Measurements from ENCODE around the gene NGEF. TPM values are rescaled to one million over a fixed set of nuclear protein-coding genes. Genes with fewer than 3 reads are reported as not detected.

Gene NGEF
- total RNA-seq, 4 donors from 2014 or later: 4.0 to 16.5 (median 6.2) TPM

DNA sequence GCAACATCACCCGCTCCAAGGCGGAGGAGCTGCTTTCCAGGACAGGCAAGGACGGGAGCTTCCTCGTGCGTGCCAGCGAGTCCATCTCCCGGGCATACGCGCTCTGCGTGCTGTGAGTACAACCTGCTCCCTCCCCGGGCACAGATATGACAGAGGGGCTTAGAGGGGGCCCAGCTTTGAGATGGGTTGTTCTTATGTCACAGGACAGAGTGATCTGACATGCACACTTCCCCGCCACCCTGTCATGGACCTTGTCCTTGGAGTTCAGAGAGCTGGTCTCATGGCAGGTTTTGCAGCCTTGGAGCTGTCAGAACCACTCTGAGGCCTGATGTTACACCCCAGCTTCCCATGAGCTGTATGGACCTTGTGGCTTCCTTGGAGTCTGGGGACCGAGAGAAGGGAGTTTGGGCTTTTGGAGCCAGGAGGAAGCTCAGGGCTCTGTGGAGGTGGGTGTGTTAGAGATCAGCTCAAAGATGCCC lies 47.5 kb upstream of the NGEF start:
- no peak for TF ChIP-seq POLR2A (IDR thresholded peaks at IDR 0.05)
- Histone ChIP-seq H3K4me3 (peak overlapping the region; percentile 25 to 71 (median 40)), H3K9me3 (no peaks in the 10 kb centered on the region), H3K4me1 (peaks cover 18 to 51% (median 22%) of the 10 kb centered on the region in 3 donors), H3K27ac (peak overlapping the region; percentile 66 to 92 (median 78)), H3K27me3 (no peaks in the 10 kb centered on the region), H3K36me3 (no peaks in the 10 kb centered on the region)
- intact Hi-C loops (cut with DNase I): no loop called here
- DNase-seq: no peak
- 67% methylated on average over 10 of the region's 13 CpGs; no CpG with 5 or more reads in 1 of the 2 donors for WGBS, 2 donors

- Histone ChIP-seq H3K36me3 (no peaks in the 10 kb centered on the region), H3K4me1 (peaks cover 18 to 46% (median 22%) of the 10 kb centered on the region in 3 donors), H3K27me3 (no peaks in the 10 kb centered on the region), H3K4me3 (peak within 1 kb of the TSS; percentile 25 to 71 (median 40)), H3K9me3 (no peaks in the 10 kb centered on the region), H3K27ac (peak within 1 kb of the TSS; percentile 66 to 92 (median 78))
- no peak for DNase-seq
- WGBS, 2 donors: 43 to 85% methylated on average over 9 to 16 of the region's 26 CpGs
- peak in 2 of 4 donors; percentile 48 to 77 for TF ChIP-seq POLR2A (IDR thresholded peaks at IDR 0.05)
- TF ChIP-seq, protein P1, sequence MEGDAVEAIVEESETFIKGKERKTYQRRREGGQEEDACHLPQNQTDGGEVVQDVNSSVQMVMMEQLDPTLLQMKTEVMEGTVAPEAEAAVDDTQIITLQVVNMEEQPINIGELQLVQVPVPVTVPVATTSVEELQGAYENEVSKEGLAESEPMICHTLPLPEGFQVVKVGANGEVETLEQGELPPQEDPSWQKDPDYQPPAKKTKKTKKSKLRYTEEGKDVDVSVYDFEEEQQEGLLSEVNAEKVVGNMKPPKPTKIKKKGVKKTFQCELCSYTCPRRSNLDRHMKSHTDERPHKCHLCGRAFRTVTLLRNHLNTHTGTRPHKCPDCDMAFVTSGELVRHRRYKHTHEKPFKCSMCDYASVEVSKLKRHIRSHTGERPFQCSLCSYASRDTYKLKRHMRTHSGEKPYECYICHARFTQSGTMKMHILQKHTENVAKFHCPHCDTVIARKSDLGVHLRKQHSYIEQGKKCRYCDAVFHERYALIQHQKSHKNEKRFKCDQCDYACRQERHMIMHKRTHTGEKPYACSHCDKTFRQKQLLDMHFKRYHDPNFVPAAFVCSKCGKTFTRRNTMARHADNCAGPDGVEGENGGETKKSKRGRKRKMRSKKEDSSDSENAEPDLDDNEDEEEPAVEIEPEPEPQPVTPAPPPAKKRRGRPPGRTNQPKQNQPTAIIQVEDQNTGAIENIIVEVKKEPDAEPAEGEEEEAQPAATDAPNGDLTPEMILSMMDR (IDR thresholded peaks at IDR 0.05): no peak
- intact Hi-C loops (cut with DNase I): no loop called here
These were observed 46.9 kb upstream of the NGEF start, which contains the start of gene INPP5D for GRCh38 chr2:233059797-233060500. INPP5D (plus strand) TSS chr2:233060342; CDS start chr2:233060479, 137 bp downstream.

DNA sequence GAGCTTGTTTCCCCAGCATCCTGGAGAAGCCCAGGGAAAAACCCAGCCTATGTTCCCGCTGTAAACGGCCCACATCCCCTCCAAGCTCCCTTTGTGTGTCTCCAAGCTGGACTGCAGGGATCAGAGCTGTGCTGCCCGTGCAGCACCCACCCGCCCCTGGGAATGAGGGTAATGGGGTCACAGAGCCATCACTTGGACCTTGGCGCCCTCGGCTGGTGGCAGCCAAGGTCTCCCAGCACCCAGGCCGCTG lies 46.4 kb upstream of the NGEF start:
- no peaks in the 10 kb centered on the region for H3K9me3 ChIP-seq
- WGBS, 2 donors: 83% methylated on average over 3 of the region's 7 CpGs; no CpG with 5 or more reads in 1 of the 2 donors
- peak overlapping the region in 2 of 4 donors; percentile 50 to 71 for H3K4me3 ChIP-seq
- H3K27ac ChIP-seq: peak overlapping the region; percentile 66 to 92 (median 78)
- H3K4me1 ChIP-seq: peaks cover 19 to 42% (median 22%) of the 10 kb centered on the region in 3 donors
- intact Hi-C loops (cut with DNase I): no loop called here
- TF ChIP-seq, protein P1 (IDR thresholded peaks at IDR 0.05): no peak
- TF ChIP-seq POLR2A (IDR thresholded peaks at IDR 0.05): no peak
- no peaks in the 10 kb centered on the region for H3K27me3 ChIP-seq
- DNase-seq: no peak
- H3K36me3 ChIP-seq: no peaks in the 10 kb centered on the region

DNA sequence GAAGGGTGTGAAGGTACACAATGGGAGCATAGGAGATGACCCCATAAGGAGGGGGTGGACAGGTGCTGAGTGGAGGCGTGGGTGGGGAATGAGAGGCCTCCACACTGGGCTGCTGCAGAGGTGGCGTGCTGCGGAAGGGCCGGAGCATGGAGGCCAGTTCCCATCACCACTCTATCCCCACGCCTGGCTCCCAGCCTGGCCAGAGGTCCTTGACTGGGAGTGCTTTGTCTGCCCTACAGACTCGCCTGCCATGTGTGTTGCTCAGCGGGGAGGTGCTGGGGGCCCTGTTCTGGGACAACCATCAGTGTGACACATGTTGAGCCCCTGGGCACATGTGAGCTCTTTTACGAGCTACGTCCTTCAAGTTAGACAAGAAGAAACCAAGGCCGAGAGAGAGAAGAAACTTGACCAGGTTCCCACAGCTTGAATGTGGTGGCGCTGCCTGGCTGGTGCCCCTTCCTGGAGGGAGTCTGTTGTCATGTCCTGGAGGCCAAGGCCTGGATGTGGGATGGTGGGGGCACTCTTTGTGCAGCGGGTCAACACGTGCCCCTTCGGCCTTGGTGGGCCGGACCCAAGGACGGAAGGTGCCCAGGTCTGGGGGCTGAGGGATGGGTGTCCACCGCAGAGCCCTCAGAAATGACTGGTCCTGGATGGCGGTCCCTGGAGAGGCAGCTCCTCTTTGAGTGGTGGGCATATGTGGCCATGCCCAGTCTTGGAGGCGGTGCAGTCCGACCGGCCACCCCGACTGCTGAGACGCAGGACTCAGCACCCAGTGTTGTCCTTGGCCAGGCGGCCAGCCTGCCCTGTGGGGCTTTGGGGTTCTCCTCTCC lies 45.9 kb upstream of the NGEF start:
- intact Hi-C loops (cut with DNase I): no loop called here
- no peak for TF ChIP-seq POLR2A (IDR thresholded peaks at IDR 0.05)
- TF ChIP-seq, protein P1 (IDR thresholded peaks at IDR 0.05): no peak
- WGBS, 2 donors: 92 to 93% methylated on average over 8 to 10 of the region's 24 CpGs
- Histone ChIP-seq H3K36me3 (no peaks in the 10 kb centered on the region), H3K4me3 (no peak overlapping the region), H3K9me3 (no peaks in the 10 kb centered on the region), H3K4me1 (peaks cover 19 to 42% (median 20%) of the 10 kb centered on the region in 3 donors), H3K27ac (peak overlapping the region; percentile 66 to 92 (median 78)), H3K27me3 (no peaks in the 10 kb centered on the region)
- no peak for DNase-seq

GRCh38 chr2:233056961-233057605 lies 44.0 kb upstream of the NGEF start:
- H3K9me3 ChIP-seq: no peaks in the 10 kb centered on the region
- no peak overlapping the region for H3K27ac ChIP-seq
- TF ChIP-seq POLR2A (IDR thresholded peaks at IDR 0.05): no peak
- TF ChIP-seq, protein P1 (IDR thresholded peaks at IDR 0.05): no peak
- intact Hi-C loops (cut with DNase I): no loop called here
- no peaks in the 10 kb centered on the region for H3K27me3 ChIP-seq
- 71 to 83% methylated on average over 4 to 6 of the region's 6 CpGs for WGBS, 2 donors
- peaks cover 13 to 34% (median 14%) of the 10 kb centered on the region in 3 donors for H3K4me1 ChIP-seq
- H3K36me3 ChIP-seq: no peaks in the 10 kb centered on the region
- H3K4me3 ChIP-seq: no peak overlapping the region
- no peak for DNase-seq
